ENCODE data around the gene MACROD2.

DNA sequence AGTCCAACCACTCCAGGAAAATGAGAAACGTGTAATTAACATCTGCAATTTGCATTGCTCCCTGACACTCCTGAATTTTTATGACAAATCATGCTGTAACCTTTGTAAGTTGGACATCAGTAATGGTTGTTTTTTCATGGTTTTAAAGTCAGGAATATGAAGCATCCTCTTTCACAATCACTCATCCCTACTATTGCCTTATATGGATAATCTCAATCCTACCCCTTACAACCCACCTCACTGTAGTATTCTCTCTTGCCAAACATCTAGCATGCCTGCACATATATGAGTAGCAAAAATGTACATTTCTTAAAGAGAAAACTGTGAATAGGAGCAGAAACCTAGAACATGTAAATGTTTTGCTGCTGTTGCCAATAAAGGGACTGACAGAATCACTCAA is 1848.5 kb downstream of the MACROD2 start:
- no peak for TF ChIP-seq EZH2 (IDR thresholded peaks at IDR 0.05; ENCODE audit: borderline replicate concordance, low read length)
- TF ChIP-seq, protein P1, sequence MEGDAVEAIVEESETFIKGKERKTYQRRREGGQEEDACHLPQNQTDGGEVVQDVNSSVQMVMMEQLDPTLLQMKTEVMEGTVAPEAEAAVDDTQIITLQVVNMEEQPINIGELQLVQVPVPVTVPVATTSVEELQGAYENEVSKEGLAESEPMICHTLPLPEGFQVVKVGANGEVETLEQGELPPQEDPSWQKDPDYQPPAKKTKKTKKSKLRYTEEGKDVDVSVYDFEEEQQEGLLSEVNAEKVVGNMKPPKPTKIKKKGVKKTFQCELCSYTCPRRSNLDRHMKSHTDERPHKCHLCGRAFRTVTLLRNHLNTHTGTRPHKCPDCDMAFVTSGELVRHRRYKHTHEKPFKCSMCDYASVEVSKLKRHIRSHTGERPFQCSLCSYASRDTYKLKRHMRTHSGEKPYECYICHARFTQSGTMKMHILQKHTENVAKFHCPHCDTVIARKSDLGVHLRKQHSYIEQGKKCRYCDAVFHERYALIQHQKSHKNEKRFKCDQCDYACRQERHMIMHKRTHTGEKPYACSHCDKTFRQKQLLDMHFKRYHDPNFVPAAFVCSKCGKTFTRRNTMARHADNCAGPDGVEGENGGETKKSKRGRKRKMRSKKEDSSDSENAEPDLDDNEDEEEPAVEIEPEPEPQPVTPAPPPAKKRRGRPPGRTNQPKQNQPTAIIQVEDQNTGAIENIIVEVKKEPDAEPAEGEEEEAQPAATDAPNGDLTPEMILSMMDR (conservative IDR thresholded peaks at IDR 0.05 in 1 of 2, IDR thresholded peaks at IDR 0.05 in 1 of 2; ENCODE audit: extremely low read depth in 1 of 2, insufficient read depth in 1 of 2, low read depth in 1 of 2, low read length in 2 of 2): no peak

Data from mammary epithelial cell (primary cell).